ENCODE measurements around the gene ATXN7L2.

The ATXN7L2 gene

GRCh38 chr1:109499081-109499480 lies 15.4 kb downstream of the ATXN7L2 start:
- no peak for DNase-seq (ENCODE audit: low read depth)

GRCh38 chr1:109499661-109500536 lies 16.2 kb downstream of the ATXN7L2 start:
- peak; percentile 41 for DNase-seq (ENCODE audit: low read depth)

GRCh38 chr1:109500941-109501381 lies 17.3 kb downstream of the ATXN7L2 start:
- no peak for DNase-seq (ENCODE audit: low read depth)

- no peak for DNase-seq (ENCODE audit: low read depth)
Observed at GRCh38 chr1:109501644-109502363, 18.1 kb downstream of the ATXN7L2 start.

- DNase-seq (ENCODE audit: low read depth), result no peak
Observed at GRCh38 chr1:109502364-109502851, 18.7 kb downstream of the ATXN7L2 start.

- DNase-seq (ENCODE audit: low read depth), result no peak
Observed at GRCh38 chr1:109503935-109504334, 20.2 kb downstream of the ATXN7L2 start.

GRCh38 chr1:109504974-109505373 lies 21.3 kb downstream of the ATXN7L2 start:
- DNase-seq (ENCODE audit: low read depth), result no peak

GRCh38 chr1:109508001-109508872 lies 24.5 kb downstream of the ATXN7L2 start:
- no peak for DNase-seq (ENCODE audit: low read depth)

- DNase-seq (ENCODE audit: low read depth), result no peak
Observed at GRCh38 chr1:109508873-109509175, 25.1 kb downstream of the ATXN7L2 start.

- DNase-seq (ENCODE audit: low read depth), result peak; percentile 53
Observed at GRCh38 chr1:109509176-109510134, 25.8 kb downstream of the ATXN7L2 start, which contains the start of gene AMIGO1. TSS of gene AMIGO1 (minus strand) at chr1:109509727. CDS start at chr1:109508912, 815 bp downstream.

GRCh38 chr1:109513110-109513710 lies 29.5 kb downstream of the ATXN7L2 start:
- no peak for DNase-seq (ENCODE audit: low read depth)

- DNase-seq (ENCODE audit: low read depth), result no peak
Observed at GRCh38 chr1:109514846-109515245, 31.1 kb downstream of the ATXN7L2 start.

GRCh38 chr1:109516872-109517271 lies 33.2 kb downstream of the ATXN7L2 start:
- DNase-seq (ENCODE audit: low read depth), result no peak

- DNase-seq (ENCODE audit: low read depth), result no peak
Observed at GRCh38 chr1:109517337-109517736, 33.6 kb downstream of the ATXN7L2 start.

GRCh38 chr1:109521002-109521951 lies 37.6 kb downstream of the ATXN7L2 start:
- no peak for DNase-seq (ENCODE audit: low read depth)

GRCh38 chr1:109522026-109522425 lies 38.3 kb downstream of the ATXN7L2 start:
- DNase-seq (ENCODE audit: low read depth), result no peak

GRCh38 chr1:109523706-109524105 lies 40.0 kb downstream of the ATXN7L2 start:
- DNase-seq (ENCODE audit: low read depth), result no peak

- no peak for DNase-seq (ENCODE audit: low read depth)
Observed at GRCh38 chr1:109527098-109527811, 43.5 kb downstream of the ATXN7L2 start.
